HEK293 (cell line): ENCODE data around the gene ARGLU1.

ENCODE experiments used
- CTCF ChIP-seq: fragments of 450-650 bp; formaldehyde crosslinking; IDR thresholded peaks from 2 replicates; pipeline ENCODE4 v1.5.1; 2016; ENCODE audit warnings: missing biosample characterization, missing genetic modification characterization
- TCF7L2 ChIP-seq: IDR thresholded peaks from 2 replicates; pipeline ENCODE4 v1.6.1; 2011; ENCODE audit warnings: low read depth, mild to moderate bottlenecking, inconsistent platforms, low read length, moderate library complexity, borderline replicate concordance
- ZNF311 ChIP-seq: fragments of 450-650 bp; formaldehyde crosslinking; IDR thresholded peaks from 2 replicates; pipeline ENCODE4 v1.5.1; 2017; ENCODE audit warnings: missing biosample characterization, missing genetic modification characterization, borderline replicate concordance
- ZNF404 ChIP-seq: fragments of 450-650 bp; formaldehyde crosslinking; IDR thresholded peaks from 2 replicates; pipeline ENCODE4 v1.5.1; 2017; ENCODE audit warnings: missing biosample characterization, missing genetic modification characterization
- ZNF530 ChIP-seq: fragments of 450-650 bp; formaldehyde crosslinking; IDR thresholded peaks from 2 replicates; pipeline ENCODE4 v1.5.1; 2016; ENCODE audit warnings: low read depth, missing biosample characterization, missing genetic modification characterization
- ZNF792 ChIP-seq: fragments of 450-650 bp; formaldehyde crosslinking; IDR thresholded peaks from 2 replicates; pipeline ENCODE4 v1.5.1; 2016; ENCODE audit warnings: missing biosample characterization, missing genetic modification characterization

GRCh38 chr13:106500445-106500844, 67.5 kb downstream of the ARGLU1 start:
- TF ChIP-seq TCF7L2 (no peak), ZNF311 (tag by site-specific recombination) (no peak), ZNF404 (tag by site-specific recombination) (no peak), CTCF (no peak), ZNF530 (tag by site-specific recombination) (no peak), ZNF792 (tag by site-specific recombination) (no peak)
